Natural killer cell (primary cell): ENCODE data around the gene TCEANC. TPM values are rescaled to one million over a fixed set of nuclear protein-coding genes. Genes with fewer than 3 reads are reported as not detected.

Experiments
- ATAC-seq, 3 donors: fragments of 150-1000 bp in 2 of 3; fragments of 200-7000 bp in 1 of 3; cut with Tn5 transposase; 1 replicate in 1 of 3; 2 replicates in 2 of 3; pipeline ENCODE4 v1.10.0; 2021; ENCODE audit warnings: mild to moderate bottlenecking in 2 of 3, moderate library complexity in 2 of 3
- DNase-seq, 2 donors: peaks; one replicate each; pipeline versions ENCODE4 v3.0.0 to v3.0.0-alpha.2; 2013 to 2021; ENCODE audit warnings: mixed read lengths in 1 of 2
- H3K27ac ChIP-seq: one replicate; pipeline ENCODE4 v1.5.1; 2013; ENCODE audit warnings: mild to moderate bottlenecking, low read length
- H3K27me3 ChIP-seq: one replicate; pipeline ENCODE4 v1.6.1; 2013; ENCODE audit warnings: low read length; ENCODE audit not compliant: control insufficient read depth, insufficient read depth
- H3K36me3 ChIP-seq: one replicate; pipeline ENCODE4 v1.6.1; 2013; ENCODE audit warnings: low read length; ENCODE audit not compliant: control insufficient read depth, insufficient read depth
- H3K4me1 ChIP-seq: one replicate; pipeline ENCODE4 v1.6.1; 2013; ENCODE audit warnings: low read length; ENCODE audit not compliant: control insufficient read depth, insufficient read depth
- H3K4me3 ChIP-seq: one replicate; pipeline ENCODE4 v1.5.1; 2013; ENCODE audit warnings: low read length
- H3K9me3 ChIP-seq: one replicate; pipeline ENCODE4 v1.6.1; 2013; ENCODE audit warnings: low read length; ENCODE audit not compliant: control insufficient read depth, insufficient read depth
- H3K27ac Mint-ChIP-seq, 2 donors: one replicate each; pipeline ENCODE4 v1.8.0; 2022; ENCODE audit warnings: mild to moderate bottlenecking in 2 of 2, mixed read lengths in 2 of 2, moderate library complexity in 1 of 2
- H3K27me3 Mint-ChIP-seq, 2 donors: one replicate each; pipeline ENCODE4 v1.8.0; 2022; ENCODE audit warnings: low read depth in 2 of 2, mixed read lengths in 2 of 2
- H3K36me3 Mint-ChIP-seq: one replicate; pipeline ENCODE4 v1.8.0; 2022; ENCODE audit warnings: mixed read lengths
- H3K4me1 Mint-ChIP-seq, 2 donors: one replicate each; pipeline ENCODE4 v1.8.0; 2022; ENCODE audit warnings: mixed read lengths in 2 of 2
- H3K4me3 Mint-ChIP-seq: one replicate; pipeline ENCODE4 v1.8.0; 2022; ENCODE audit warnings: mild to moderate bottlenecking, moderate library complexity, mixed read lengths
- H3K9me3 Mint-ChIP-seq, 2 donors: one replicate each; pipeline ENCODE4 v1.8.0; 2022; ENCODE audit warnings: mixed read lengths in 2 of 2
- CTCF ChIP-seq: fragments of 200-600 bp; IDR thresholded peaks from one replicate; pipeline ENCODE4 v1.8.0; 2022; ENCODE audit warnings: antibody characterized with exemption
- WGBS: methylation state at CpG from one replicate; pipeline ENCODE4 v1.1.7; 2013; ENCODE audit warnings: missing lambda C conversion rate; ENCODE audit not compliant: insufficient coverage; 5-methylcytosine and 5-hydroxymethylcytosine counted together
- intact Hi-C: fragments of 100-400 bp; cut with micrococcal nuclease; formaldehyde crosslinking; loops from one replicate; pipeline ENCODE4 v1.14.2; 2022
- total RNA-seq, 4 donors: library from RNA; stranded (reverse); fragments of 120-200 nt in 1 of 4; gene quantifications; one replicate each; pipeline versions ENCODE4 v1.2.3 to v1.2.4, GENCODE V29; 2013 to 2022

TCEANC gene
- total RNA-seq, 3 donors from 2014 or later (not counting 1 experiment from before 2014, with no cell fraction given), result 11.2 to 17.8 (median 13.4) TPM

GRCh38 chrX:13649838-13650237, 3.1 kb upstream of the TCEANC start:
- H3K4me1 ChIP-seq, result peaks cover 15% of the 10 kb centered on the region
- Mint-ChIP-seq H3K36me3 (no peaks in the 10 kb centered on the region), H3K27ac (no peak overlapping the region), H3K4me3 (no peak overlapping the region), H3K9me3 (no peaks in the 10 kb centered on the region), H3K27me3 (peaks cover 0 to 23% of the 10 kb centered on the region in 2 donors), H3K4me1 (peaks cover 11 to 21% of the 10 kb centered on the region in 2 donors)
- no peak overlapping the region for H3K27ac ChIP-seq
- 93% methylated on average over 4 of the region's 5 CpGs for WGBS
- no peak for TF ChIP-seq CTCF
- H3K27me3 ChIP-seq, result no peaks in the 10 kb centered on the region
- H3K9me3 ChIP-seq, result no peaks in the 10 kb centered on the region
- intact Hi-C loops, result loop anchor here (10.0 kb wide), 2 partner anchors 165 to 1685 kb away; partner anchors contain the start of gene PIGA
- no peak for ATAC-seq
- no peaks in the 10 kb centered on the region for H3K36me3 ChIP-seq
- no peak overlapping the region for H3K4me3 ChIP-seq
- no peak for DNase-seq

- TF ChIP-seq CTCF, result no peak
- Histone ChIP-seq H3K36me3 (no peaks in the 10 kb centered on the region), H3K4me1 (peaks cover 15% of the 10 kb centered on the region), H3K4me3 (no peak overlapping the region), H3K9me3 (no peaks in the 10 kb centered on the region), H3K27me3 (no peaks in the 10 kb centered on the region), H3K27ac (no peak overlapping the region)
- H3K27me3 Mint-ChIP-seq, result peaks cover 0 to 23% of the 10 kb centered on the region in 2 donors
- no peaks in the 10 kb centered on the region for H3K36me3 Mint-ChIP-seq
- WGBS, result no CpG with 5 or more reads among the region's 1 CpG
- ATAC-seq, result no peak
- no peaks in the 10 kb centered on the region for H3K9me3 Mint-ChIP-seq
- no peak overlapping the region for H3K4me3 Mint-ChIP-seq
- intact Hi-C loops, result loop anchor here (10.0 kb wide), 2 partner anchors 166 to 1684 kb away; partner anchors contain the start of gene PIGA
- H3K27ac Mint-ChIP-seq, result no peak overlapping the region
- peaks cover 11 to 26% of the 10 kb centered on the region in 2 donors for H3K4me1 Mint-ChIP-seq
- no peak for DNase-seq
Observed at GRCh38 chrX:13650318-13650717, 2.6 kb upstream of the TCEANC start.

GRCh38 chrX:13651150-13651549, 1.8 kb upstream of the TCEANC start:
- Histone ChIP-seq H3K4me3 (no peak overlapping the region), H3K27ac (no peak overlapping the region), H3K27me3 (no peaks in the 10 kb centered on the region), H3K4me1 (peaks cover 15% of the 10 kb centered on the region), H3K9me3 (no peaks in the 10 kb centered on the region), H3K36me3 (no peaks in the 10 kb centered on the region)
- H3K27me3 Mint-ChIP-seq, result peaks cover 0 to 20% of the 10 kb centered on the region in 2 donors
- no peak for DNase-seq
- no peak for ATAC-seq
- no peaks in the 10 kb centered on the region for H3K9me3 Mint-ChIP-seq
- no peaks in the 10 kb centered on the region for H3K36me3 Mint-ChIP-seq
- peak overlapping the region in 1 of 2 donors; percentile 88 for H3K27ac Mint-ChIP-seq
- no peak for TF ChIP-seq CTCF
- intact Hi-C loops, result loop anchor here (10.0 kb wide), 2 partner anchors 166 to 1684 kb away; partner anchors contain the start of gene PIGA
- peaks cover 11 to 28% of the 10 kb centered on the region in 2 donors for H3K4me1 Mint-ChIP-seq
- 98% methylated on average over 3 of the region's 3 CpGs for WGBS
- H3K4me3 Mint-ChIP-seq, result peak overlapping the region; percentile 42

- H3K4me1 ChIP-seq, result peaks cover 15% of the 10 kb centered on the region
- Mint-ChIP-seq H3K4me3 (peak overlapping the region; percentile 90), H3K27ac (peak overlapping the region; percentile 88 to 94), H3K27me3 (peaks cover 0 to 13% of the 10 kb centered on the region in 2 donors), H3K4me1 (peaks cover 11 to 28% of the 10 kb centered on the region in 2 donors), H3K36me3 (peaks cover 11% of the 10 kb centered on the region), H3K9me3 (no peaks in the 10 kb centered on the region)
- ATAC-seq (no peak), DNase-seq (no peak)
- no peaks in the 10 kb centered on the region for H3K9me3 ChIP-seq
- peak overlapping the region; percentile 97 for H3K27ac ChIP-seq
- 43% methylated on average over 7 of the region's 7 CpGs for WGBS
- intact Hi-C loops, result loop anchor here (2.0 to 10.0 kb wide), 3 partner anchors 90 to 1682 kb away; partner anchors contain the start of gene PIGA
- no peaks in the 10 kb centered on the region for H3K27me3 ChIP-seq
- TF ChIP-seq CTCF, result no peak
- H3K4me3 ChIP-seq, result peak overlapping the region; percentile 81
- peaks cover 2% of the 10 kb centered on the region for H3K36me3 ChIP-seq
Observed at GRCh38 chrX:13652287-13652793, 601 bp upstream of the TCEANC start.
